ENCODE measurements around the gene FKBP1A. TPM values are rescaled to one million over a fixed set of nuclear protein-coding genes. Genes with fewer than 3 reads are reported as not detected.

FKBP1A gene
- polyA plus RNA-seq, 1 of the 3 experiments (the other 2 are of a cell fraction) = 362 TPM

GRCh38 chr20:1322511-1323245, 70.2 kb downstream of the FKBP1A start (continued):
- TF ChIP-seq USF2 (IDR thresholded peaks at IDR 0.05; ENCODE audit: borderline replicate concordance, low read depth, low read length) (no peak), FOXJ3 (CRISPR knock-in tag; IDR thresholded peaks at IDR 0.05) (no peak), REST (IDR thresholded peaks at IDR 0.05; ENCODE audit: low read depth, low read length) (no peak), NRF1 (IDR thresholded peaks at IDR 0.05; ENCODE audit: low read depth, low read length) (no peak), NFIC (IDR thresholded peaks at IDR 0.05; ENCODE audit: borderline replicate concordance) (peak; percentile 67; the same call in 1 of the 2 replicates), MAX (IDR thresholded peaks at IDR 0.05; ENCODE audit: low read depth) (peak; percentile 72; the same call in 1 of the 2 replicates), YY1 (IDR thresholded peaks at IDR 0.05; ENCODE audit: low read depth) (no peak)

GRCh38 chr20:1321654-1321939, 71.3 kb downstream of the FKBP1A start:
- no peaks in the 10 kb centered on the region for H3K9me3 ChIP-seq
- no peak overlapping the region for H3K4me2 ChIP-seq
- H3K27me3 ChIP-seq (ENCODE audit: insufficient read depth) = no peaks in the 10 kb centered on the region
- peaks cover 17% of the 10 kb centered on the region for H3F3A ChIP-seq (replicated peaks; ENCODE audit: insufficient read depth)
- no peak overlapping the region for H3K27ac ChIP-seq (ENCODE audit: low read depth in 2 of 2, low read length in 1 of 2)
- H4K20me1 ChIP-seq (ENCODE audit: insufficient read depth) = no peaks in the 10 kb centered on the region; the same call in 1 of the 2 replicates
- peaks cover 13% of the 10 kb centered on the region for H3K79me2 ChIP-seq (ENCODE audit: insufficient read depth)
- no peaks in the 10 kb centered on the region for H3K9me2 ChIP-seq
- POLR2A ChIA-PET = no interaction called here
- DNase-seq = no peak
- WGBS (ENCODE audit: low lambda C conversion rate) = 59% methylated on average over 4 of the region's 4 CpGs
- CTCF ChIA-PET = interaction anchor here (1.3 to 1.4 kb wide), 2 partner anchors 116 to 145 kb away, joined by 4 to 5 read pairs; partner anchors contain the start of gene NSFL1C
- H3K36me3 ChIP-seq (replicated peaks in 1 of 2; ENCODE audit: control insufficient read depth in 1 of 2, insufficient read depth in 2 of 2, low read length in 1 of 2) = no peaks in the 10 kb centered on the region
- no peak overlapping the region for H2AFZ ChIP-seq (ENCODE audit: low read depth)
- H3K4me1 ChIP-seq (ENCODE audit: control insufficient read depth in 1 of 2, insufficient read depth in 2 of 2, low read depth in 1 of 2, low read length in 1 of 2) = peaks cover 18 to 27% of the 10 kb centered on the region in 2 experiments
- no peak overlapping the region for H3K9ac ChIP-seq
- no peak overlapping the region for H3K4me3 ChIP-seq (ENCODE audit: low read depth in 2 of 2, low read length in 1 of 2)
- TF ChIP-seq RCOR1 (IDR thresholded peaks at IDR 0.05; ENCODE audit: low read length) (no peak), JUND (IDR thresholded peaks at IDR 0.05) (no peak), GATA2 (CRISPR knock-in tag; IDR thresholded peaks at IDR 0.05) (no peak), POLR2AphosphoS5 (IDR thresholded peaks at IDR 0.05; ENCODE audit: low read depth, low read length) (no peak), EZH2phosphoT487 (IDR thresholded peaks at IDR 0.05; ENCODE audit: borderline replicate concordance, low read depth) (no peak), USF2 (IDR thresholded peaks at IDR 0.05; ENCODE audit: borderline replicate concordance, low read depth, low read length) (no peak), REST (IDR thresholded peaks at IDR 0.05; ENCODE audit: low read depth, low read length) (no peak), NFIC (IDR thresholded peaks at IDR 0.05; ENCODE audit: borderline replicate concordance) (no peak), TEAD4 (IDR thresholded peaks at IDR 0.05; ENCODE audit: borderline replicate concordance, insufficient read depth) (no peak), NRF1 (IDR thresholded peaks at IDR 0.05; ENCODE audit: low read depth, low read length) (no peak), RAD21 (IDR thresholded peaks at IDR 0.05; ENCODE audit: low read length) (no peak), CHD2 (IDR thresholded peaks at IDR 0.05; ENCODE audit: low read length, partially characterized antibody) (no peak), MAX (IDR thresholded peaks at IDR 0.05; ENCODE audit: low read depth) (no peak), FOXM1 (IDR thresholded peaks at IDR 0.05; ENCODE audit: low read depth) (no peak), TCF12 (IDR thresholded peaks at IDR 0.05) (no peak)

All from SK-N-SH (cell line).